Measurements from ENCODE around the gene GRAP2.

DNA sequence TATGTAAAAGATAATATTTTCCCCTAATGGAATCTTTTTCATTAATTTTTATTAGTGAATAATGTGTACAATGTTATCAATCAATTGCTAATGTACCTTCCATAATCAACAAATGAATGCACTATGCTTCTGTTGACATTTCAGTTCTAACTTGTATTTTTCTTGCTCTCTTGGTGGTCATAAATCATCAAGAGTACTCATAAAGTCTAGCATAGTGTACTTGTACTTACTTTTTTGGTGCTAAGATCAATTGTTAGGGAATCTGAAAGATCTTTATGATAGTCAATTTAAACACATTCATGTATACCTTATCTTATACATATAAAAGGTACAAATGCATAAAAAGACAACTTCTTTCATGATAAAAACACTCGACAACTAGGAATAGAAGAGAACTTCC, 17.8 kb upstream of the GRAP2 start:
- TF ChIP-seq CEBPB (IDR thresholded peaks at IDR 0.05) (no peak), TAF1 (IDR thresholded peaks at IDR 0.05; ENCODE audit: low read depth) (no peak), EP300 (IDR thresholded peaks at IDR 0.05; ENCODE audit: borderline replicate concordance) (no peak), EGR1 (IDR thresholded peaks at IDR 0.05) (no peak), TEAD4 (IDR thresholded peaks at IDR 0.05) (no peak), RAD21 (IDR thresholded peaks at IDR 0.05; ENCODE audit: low read depth) (no peak), NFIC (IDR thresholded peaks at IDR 0.05) (no peak)
- TF ChIP-seq, protein P1, sequence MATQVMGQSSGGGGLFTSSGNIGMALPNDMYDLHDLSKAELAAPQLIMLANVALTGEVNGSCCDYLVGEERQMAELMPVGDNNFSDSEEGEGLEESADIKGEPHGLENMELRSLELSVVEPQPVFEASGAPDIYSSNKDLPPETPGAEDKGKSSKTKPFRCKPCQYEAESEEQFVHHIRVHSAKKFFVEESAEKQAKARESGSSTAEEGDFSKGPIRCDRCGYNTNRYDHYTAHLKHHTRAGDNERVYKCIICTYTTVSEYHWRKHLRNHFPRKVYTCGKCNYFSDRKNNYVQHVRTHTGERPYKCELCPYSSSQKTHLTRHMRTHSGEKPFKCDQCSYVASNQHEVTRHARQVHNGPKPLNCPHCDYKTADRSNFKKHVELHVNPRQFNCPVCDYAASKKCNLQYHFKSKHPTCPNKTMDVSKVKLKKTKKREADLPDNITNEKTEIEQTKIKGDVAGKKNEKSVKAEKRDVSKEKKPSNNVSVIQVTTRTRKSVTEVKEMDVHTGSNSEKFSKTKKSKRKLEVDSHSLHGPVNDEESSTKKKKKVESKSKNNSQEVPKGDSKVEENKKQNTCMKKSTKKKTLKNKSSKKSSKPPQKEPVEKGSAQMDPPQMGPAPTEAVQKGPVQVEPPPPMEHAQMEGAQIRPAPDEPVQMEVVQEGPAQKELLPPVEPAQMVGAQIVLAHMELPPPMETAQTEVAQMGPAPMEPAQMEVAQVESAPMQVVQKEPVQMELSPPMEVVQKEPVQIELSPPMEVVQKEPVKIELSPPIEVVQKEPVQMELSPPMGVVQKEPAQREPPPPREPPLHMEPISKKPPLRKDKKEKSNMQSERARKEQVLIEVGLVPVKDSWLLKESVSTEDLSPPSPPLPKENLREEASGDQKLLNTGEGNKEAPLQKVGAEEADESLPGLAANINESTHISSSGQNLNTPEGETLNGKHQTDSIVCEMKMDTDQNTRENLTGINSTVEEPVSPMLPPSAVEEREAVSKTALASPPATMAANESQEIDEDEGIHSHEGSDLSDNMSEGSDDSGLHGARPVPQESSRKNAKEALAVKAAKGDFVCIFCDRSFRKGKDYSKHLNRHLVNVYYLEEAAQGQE (IDR thresholded peaks at IDR 0.05; ENCODE audit: low read depth): no peak
- TF ChIP-seq, protein P2, sequence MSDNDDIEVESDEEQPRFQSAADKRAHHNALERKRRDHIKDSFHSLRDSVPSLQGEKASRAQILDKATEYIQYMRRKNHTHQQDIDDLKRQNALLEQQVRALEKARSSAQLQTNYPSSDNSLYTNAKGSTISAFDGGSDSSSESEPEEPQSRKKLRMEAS (IDR thresholded peaks at IDR 0.05): no peak
- TF ChIP-seq, protein P3, sequence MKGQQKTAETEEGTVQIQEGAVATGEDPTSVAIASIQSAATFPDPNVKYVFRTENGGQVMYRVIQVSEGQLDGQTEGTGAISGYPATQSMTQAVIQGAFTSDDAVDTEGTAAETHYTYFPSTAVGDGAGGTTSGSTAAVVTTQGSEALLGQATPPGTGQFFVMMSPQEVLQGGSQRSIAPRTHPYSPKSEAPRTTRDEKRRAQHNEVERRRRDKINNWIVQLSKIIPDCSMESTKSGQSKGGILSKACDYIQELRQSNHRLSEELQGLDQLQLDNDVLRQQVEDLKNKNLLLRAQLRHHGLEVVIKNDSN (IDR thresholded peaks at IDR 0.05): no peak
